Activated CD4-positive, alpha-beta T cell treated with anti-CD3 and anti-CD28 coated beads, Interleukin-2, amount 50 U/mL, for 4 hours (primary cell): ENCODE data around the gene TPP2.

Experiments
- DNase-seq, 2 experiments: peaks; one replicate each; pipeline ENCODE4 v3.0.0-alpha.2; 2020

Gene TPP2

GRCh38 chr13:102597029-102597961 lies 509 bp downstream of the TPP2 start:
- DNase-seq = no peak

- no peak for DNase-seq
Observed at GRCh38 chr13:102598061-102598460, 1.3 kb downstream of the TPP2 start.

GRCh38 chr13:102599426-102600012 lies 2.7 kb downstream of the TPP2 start:
- DNase-seq = no peak

DNA sequence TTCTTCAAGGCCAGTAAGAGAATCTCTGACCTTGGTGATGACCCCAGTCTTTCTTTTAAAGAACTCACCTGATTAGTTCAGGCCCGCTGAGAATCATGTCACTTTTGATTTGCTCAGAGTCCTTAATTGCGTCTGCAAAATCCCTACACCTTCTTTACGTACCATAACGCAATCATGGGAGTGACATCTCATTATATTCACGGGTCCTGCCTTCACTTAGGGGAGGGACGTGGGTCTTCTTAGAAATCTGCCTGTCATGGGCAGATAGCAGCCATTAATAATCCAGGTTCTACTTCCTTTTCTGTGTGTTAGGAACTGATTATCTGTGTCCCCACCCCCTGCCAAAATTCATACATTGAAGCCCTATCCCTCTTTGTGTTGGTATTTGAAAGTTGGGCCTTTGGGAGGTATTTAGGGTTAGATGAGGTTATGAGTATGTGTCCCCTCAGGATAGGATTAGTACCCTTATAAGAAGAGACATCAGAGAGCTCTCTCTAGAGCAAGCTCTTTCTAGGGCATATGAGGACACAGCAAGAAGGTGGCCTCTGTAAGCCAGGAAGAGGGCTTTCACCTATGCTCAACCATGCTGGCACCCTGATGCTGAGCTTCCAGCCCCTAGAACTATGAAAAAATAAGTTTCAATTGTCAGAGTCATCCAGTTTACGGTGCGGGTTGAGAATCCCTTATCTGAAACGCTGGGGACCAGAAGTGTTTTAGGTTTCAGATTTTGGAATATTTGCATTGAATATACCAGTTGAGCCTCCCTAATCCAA lies 9.9 kb downstream of the TPP2 start:
- no peak for DNase-seq

DNA sequence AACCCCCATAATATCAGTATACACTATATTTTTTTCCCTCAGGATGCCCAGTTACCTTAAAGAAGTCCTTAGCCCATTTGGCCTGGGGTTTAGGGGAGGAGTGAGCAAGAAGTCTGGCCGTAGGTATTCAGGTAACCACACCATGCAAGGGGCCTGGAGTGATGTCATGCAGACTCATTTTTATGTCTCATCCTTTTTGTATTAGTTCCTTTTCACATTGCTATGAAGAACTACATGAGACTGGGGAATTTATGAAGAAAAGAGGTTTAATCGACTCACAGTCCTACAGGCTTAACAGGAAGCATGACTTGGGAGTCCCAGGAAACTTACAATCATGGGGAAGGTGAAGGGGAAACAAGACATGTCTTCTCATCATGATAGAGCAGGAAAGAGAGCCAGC lies 12.2 kb downstream of the TPP2 start:
- DNase-seq = no peak

- DNase-seq = no peak
Observed at GRCh38 chr13:102609696-102610095, 12.9 kb downstream of the TPP2 start.

- no peak for DNase-seq
Observed at GRCh38 chr13:102610296-102610895, 13.6 kb downstream of the TPP2 start.

- no peak for DNase-seq
Observed at GRCh38 chr13:102617697-102618350, 21.0 kb downstream of the TPP2 start.

GRCh38 chr13:102620516-102620915 lies 23.7 kb downstream of the TPP2 start:
- no peak for DNase-seq

GRCh38 chr13:102626928-102627327 lies 30.1 kb downstream of the TPP2 start:
- no peak for DNase-seq

DNA sequence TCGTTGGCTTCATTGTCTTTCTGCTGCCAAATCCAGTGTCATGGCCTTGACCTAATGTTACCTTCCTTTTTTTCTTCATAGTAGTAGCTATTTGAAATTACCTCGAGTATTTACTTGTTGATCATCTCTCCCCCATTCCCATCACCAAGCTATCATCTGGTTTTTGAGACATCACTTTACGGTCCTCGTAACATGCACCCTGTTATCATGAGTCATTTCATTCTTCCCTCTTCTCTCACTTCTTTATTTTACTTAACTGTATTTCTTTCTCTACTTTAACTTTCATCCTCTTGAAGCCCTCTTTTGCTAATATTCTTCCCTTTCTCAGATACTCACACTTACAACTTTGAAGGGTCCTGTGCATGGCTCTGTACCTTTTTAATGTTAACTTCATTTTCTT lies 31.8 kb downstream of the TPP2 start:
- DNase-seq = no peak

GRCh38 chr13:102631198-102631597 lies 34.4 kb downstream of the TPP2 start:
- DNase-seq = no peak

- no peak for DNase-seq
Observed at GRCh38 chr13:102638741-102639140, 42.0 kb downstream of the TPP2 start.

DNA sequence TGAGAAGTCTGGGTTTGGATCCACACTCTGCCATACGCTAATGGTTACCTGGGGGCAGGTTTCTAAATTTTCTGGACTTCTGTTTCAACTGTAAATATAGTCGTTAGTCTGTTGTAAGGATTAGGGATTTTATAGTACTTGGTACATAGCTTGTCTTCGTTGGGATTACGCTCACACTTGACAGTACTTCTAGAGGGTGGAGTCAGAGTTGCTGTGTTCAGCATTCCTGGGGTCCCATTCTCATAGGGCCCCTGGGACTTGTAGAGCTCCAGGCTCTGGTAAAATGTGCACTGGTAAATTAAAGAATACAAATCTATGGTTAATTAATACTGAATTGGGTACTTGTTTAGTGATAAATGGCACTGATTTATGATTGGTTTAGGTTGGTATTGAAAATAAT lies 45.2 kb downstream of the TPP2 start:
- DNase-seq = no peak

- no peak for DNase-seq
Observed at GRCh38 chr13:102642475-102642874, 45.7 kb downstream of the TPP2 start.

GRCh38 chr13:102643656-102644055 lies 46.9 kb downstream of the TPP2 start:
- DNase-seq = no peak

DNA sequence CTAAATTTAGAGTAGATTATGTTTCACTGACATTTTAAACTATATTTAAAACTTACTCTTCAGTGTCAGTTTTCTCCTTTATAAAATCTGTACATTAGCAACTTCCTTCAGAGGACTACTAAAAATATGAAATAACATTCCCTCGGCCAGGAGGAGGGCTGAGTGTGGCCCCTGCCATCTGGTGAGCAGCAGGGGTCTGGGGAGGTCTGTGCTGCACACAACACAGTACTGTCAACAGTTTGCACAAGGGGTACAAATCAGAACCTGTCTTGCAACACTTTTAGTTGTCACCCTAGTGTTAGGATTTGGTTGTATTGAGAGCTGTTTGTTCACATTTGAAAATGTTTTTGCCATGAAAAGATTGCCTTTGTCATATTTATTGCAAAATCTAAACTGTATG lies 48.9 kb downstream of the TPP2 start:
- DNase-seq = no peak

DNA sequence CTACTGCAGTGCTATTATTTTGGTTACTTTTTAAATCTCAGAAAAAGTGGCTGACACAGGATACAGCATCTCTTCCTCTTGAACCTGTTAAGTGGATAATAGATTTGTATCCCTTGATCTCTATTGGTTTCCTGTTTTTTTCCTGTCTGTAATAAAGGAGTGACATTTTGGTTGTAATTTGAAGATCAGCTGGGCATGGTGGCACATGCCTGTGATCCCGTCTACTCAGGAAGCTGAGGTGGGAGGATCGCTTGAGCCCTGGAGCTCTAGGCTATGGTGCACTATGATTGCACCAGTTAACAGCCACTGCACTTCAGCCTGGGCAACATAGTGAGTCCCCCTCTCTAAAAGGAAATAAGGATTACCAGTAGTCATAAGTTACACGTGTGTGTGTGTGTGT lies 51.3 kb downstream of the TPP2 start:
- no peak for DNase-seq

- DNase-seq = no peak
Observed at GRCh38 chr13:102650444-102650843, 53.7 kb downstream of the TPP2 start.

GRCh38 chr13:102651392-102651791 lies 54.6 kb downstream of the TPP2 start:
- no peak for DNase-seq

GRCh38 chr13:102651892-102652291 lies 55.1 kb downstream of the TPP2 start:
- DNase-seq = no peak

DNA sequence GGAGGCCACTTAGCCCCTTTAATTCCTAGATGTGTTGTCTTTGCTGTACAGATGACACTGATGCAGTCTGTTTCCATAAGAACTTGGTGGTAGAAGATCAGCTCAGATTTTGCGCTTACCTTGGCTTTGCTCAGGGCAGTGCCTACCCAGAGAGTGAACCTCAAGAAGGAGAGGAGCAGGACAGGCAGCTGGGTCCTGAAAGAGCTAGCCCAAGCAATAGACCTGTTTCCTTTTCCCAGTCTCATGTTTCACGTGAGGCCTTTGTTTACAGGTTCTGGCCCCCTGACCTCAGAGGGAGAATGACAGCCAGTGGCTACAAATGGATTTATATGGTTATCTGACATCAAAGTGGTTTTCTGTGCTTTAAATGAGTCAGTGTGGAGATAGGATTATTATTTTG lies 58.0 kb downstream of the TPP2 start:
- no peak for DNase-seq

DNA sequence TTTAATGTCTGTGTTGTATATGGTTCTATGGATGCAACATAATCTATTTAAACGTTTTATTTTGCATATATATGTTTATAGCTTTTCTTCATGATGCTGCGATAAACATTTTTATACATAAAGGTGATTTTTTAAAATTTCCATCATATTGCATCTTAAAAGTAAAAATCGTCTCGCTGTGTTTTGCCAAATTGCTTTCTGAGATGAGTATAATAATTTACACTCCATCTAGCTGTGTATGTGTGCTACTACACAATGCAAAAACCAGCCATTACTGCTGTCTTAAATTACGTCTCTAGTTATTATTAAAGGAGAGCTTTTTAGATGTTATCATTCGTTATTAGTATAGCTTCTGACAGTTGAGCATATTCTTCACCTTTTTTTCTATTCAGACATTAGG lies 60.8 kb downstream of the TPP2 start:
- DNase-seq = no peak
